ENCODE data around the gene OTUD1.

Gene OTUD1

DNA sequence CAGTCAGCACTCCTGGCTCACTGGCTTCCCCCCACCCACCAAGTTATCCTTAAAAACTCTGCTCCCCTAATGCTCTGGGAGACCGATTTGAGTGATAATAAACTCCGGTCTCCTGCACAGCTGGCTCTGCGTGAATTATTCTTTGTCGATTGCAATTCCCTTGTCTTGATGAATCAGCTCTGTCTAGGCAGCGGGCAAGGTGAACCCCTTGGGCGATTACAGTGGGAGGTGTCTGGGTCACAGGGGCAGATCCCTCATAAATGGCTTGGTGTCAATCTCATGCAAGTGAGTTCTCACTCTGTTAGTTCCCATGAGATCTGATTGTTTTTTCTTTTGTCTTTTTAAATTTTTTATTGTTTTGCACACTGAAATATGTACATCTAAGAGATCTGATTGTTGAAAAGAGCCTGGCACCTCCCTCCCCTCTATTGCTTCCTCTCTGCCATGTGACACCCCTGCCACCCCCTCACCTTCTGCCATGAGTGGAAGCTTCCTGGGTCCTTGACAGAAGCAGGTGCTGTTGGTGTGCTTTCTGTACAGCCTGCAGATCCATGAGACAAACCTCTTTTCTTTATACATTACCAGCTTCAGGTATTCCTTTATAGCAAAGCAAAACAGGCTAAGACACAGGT is 20.5 kb downstream of the OTUD1 start:
- DNase-seq (ENCODE audit: insufficient read length, low spot score) (no peak), FAIRE-seq (no peak)

DNA sequence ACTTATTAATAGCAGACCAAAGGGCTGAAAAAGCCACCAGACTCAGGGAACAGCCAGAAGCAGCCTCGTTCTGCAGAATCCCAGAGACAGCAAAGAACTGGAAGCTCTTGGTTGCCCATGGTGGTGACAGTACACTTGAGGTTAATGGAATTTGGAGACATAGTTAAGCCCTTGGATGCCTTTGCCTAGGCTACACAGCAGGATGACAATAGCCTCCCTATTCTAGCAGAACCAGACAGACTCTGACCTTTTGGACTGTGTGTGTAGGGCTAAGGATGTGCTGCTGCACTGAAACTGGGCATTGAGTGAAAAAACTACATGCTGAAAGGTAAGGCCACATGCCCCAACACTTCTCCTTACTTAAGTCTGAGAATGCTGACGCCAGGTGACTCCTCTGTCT is 22.7 kb downstream of the OTUD1 start:
- DNase-seq (ENCODE audit: insufficient read length, low spot score) (no peak), FAIRE-seq (no peak)

DNA sequence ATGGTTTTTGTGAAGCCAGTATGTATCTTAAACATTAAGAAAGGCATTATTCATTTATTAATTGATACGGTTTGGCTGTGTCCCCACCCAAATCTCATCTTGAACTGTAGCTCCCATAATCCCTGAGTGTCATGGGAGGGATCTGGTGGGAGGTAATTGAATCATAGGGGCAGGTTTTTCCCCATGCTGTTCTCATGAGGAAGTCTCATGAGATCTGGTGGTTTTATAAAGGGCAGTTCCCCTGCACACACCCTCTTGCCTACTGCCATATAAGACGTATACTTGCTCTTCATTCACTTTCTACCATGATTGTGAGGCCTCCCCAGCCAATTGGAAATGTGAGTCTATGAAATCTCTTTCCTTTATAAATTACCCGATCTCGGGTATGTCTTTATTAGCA is 28.1 kb downstream of the OTUD1 start:
- FAIRE-seq, result no peak

GRCh38 chr10:23467548-23467947 is 28.7 kb downstream of the OTUD1 start:
- no peak for DNase-seq (ENCODE audit: insufficient read length, low spot score)
- FAIRE-seq, result no peak

More for the DNA sequence above, 28.1 kb downstream of the OTUD1 start:
- DNase-seq (ENCODE audit: insufficient read length, low spot score), result no peak

DNA sequence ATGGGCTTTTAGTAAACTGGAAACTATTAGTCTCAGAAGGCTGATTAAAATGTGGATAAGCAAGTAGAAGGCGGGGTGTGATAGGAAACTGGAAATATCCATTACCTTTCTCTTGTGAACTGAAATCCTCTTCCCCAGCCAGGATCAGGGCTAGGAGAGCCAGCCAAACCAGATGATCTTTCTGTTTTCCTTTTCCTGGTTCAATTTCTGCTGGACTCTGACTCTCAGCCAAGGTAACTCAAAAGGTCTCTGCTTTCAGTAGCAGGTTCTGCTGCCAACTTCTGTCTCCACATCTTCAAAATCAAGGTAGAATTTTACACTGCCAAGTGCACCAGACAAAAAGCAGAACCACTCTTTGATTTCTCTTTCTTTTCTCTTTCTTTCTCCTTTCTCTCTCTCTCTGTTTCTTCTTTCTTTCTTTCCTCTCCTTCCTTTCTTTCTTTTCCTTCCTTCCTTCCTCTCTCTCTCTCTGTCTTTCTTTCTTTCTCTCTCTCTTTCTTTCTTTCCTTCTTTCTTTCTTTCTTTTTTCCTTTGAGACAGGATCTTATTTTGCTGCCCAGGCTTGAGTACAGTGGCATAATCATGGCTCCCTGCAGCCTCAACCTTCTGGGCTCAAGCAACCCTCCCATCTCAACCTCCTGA is 30.8 kb downstream of the OTUD1 start:
- FAIRE-seq, result no peak

GRCh38 chr10:23472181-23472580 is 33.3 kb downstream of the OTUD1 start:
- no peak for FAIRE-seq
- DNase-seq (ENCODE audit: insufficient read length, low spot score), result no peak

More for the DNA sequence above, 30.8 kb downstream of the OTUD1 start:
- no peak for DNase-seq (ENCODE audit: insufficient read length, low spot score)

- no peak for DNase-seq (ENCODE audit: insufficient read length, low spot score)
- no peak for FAIRE-seq
Observed at GRCh38 chr10:23474081-23474480, 35.2 kb downstream of the OTUD1 start.

- DNase-seq (ENCODE audit: insufficient read length, low spot score) (no peak), FAIRE-seq (no peak)
Observed at GRCh38 chr10:23474626-23475025, 35.8 kb downstream of the OTUD1 start.

- FAIRE-seq, result no peak
- DNase-seq (ENCODE audit: insufficient read length, low spot score), result no peak
Observed at GRCh38 chr10:23478570-23478969, 39.7 kb downstream of the OTUD1 start.

GRCh38 chr10:23479798-23480473 is 41.1 kb downstream of the OTUD1 start:
- FAIRE-seq (no peak), DNase-seq (ENCODE audit: insufficient read length, low spot score) (no peak)

- no peak for DNase-seq (ENCODE audit: insufficient read length, low spot score)
- no peak for FAIRE-seq
Observed at GRCh38 chr10:23481363-23481961, 42.6 kb downstream of the OTUD1 start.

GRCh38 chr10:23490115-23490514 is 51.2 kb downstream of the OTUD1 start:
- no peak for DNase-seq (ENCODE audit: insufficient read length, low spot score)
- FAIRE-seq, result no peak
